ENCODE measurements around the gene PKN1. TPM values are rescaled to one million over a fixed set of nuclear protein-coding genes. Genes with fewer than 3 reads are reported as not detected.

The PKN1 gene
- total RNA-seq, 1 experiment from 2014 or later, result 257 TPM

DNA sequence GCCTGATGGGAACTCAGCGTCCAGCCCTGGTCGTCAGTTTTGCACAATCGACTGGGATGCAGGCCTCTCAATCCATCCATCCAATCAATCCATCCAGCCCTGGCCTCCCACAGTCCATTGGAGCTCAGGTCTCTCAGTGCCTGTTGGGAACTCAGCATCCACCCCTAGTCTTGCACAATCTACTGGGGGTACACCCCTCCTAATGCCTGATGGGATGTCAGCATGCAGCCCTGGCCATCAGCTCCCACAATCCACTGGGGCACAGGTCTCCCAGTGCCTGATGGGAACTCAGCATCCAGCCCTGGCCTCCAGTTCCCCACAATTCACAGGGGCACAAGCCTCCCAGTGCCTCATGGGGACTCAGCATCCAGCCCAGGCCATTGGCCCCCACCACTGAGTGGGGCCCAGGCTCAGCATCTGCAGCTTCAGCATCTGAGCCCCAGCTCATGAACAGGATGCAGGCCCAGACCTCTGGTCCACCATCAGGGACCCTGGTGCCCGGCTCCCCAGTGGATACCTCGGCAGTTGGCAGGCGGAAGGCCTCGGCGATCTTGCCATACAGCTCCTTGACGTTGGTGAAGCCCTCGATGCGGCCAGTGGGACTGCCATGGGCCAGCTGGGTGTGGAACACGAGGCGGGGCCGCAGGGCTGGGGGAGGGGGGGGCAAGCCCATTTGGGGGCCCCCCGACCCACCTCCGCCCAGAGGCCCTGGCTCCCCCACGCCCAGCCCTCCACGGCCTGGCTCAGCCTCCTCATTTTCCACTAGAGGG lies 49.3 kb downstream of the PKN1 start:
- Histone ChIP-seq H3K4me2 (no peak overlapping the region), H4K20me1 (ENCODE audit: insufficient read depth) (peaks cover 86% of the 10 kb centered on the region), H3K27me3 (ENCODE audit: insufficient read depth, low read depth) (no peaks in the 10 kb centered on the region), H3K79me2 (ENCODE audit: low read depth) (peaks cover 47% of the 10 kb centered on the region), H3K4me3 (no peak overlapping the region), H3K9me3 (ENCODE audit: insufficient read depth, low read depth) (no peaks in the 10 kb centered on the region), H3K36me3 (ENCODE audit: low read depth) (peaks cover 51% of the 10 kb centered on the region), H3K27ac (no peak overlapping the region), H3F3A (ENCODE audit: insufficient read depth, low read depth) (peaks cover 84% of the 10 kb centered on the region), H3K4me1 (replicated peaks; ENCODE audit: insufficient read depth) (peaks cover 9% of the 10 kb centered on the region), H3K9me2 (ENCODE audit: insufficient read depth) (no peaks in the 10 kb centered on the region), H2AFZ (no peak overlapping the region)
- no TSS peak for BruUV-seq (replicated peaks)
- no peak for DNase-seq
- ChIA-PET POLR2A (ENCODE audit: unreplicated experiment) (no interaction called here), CTCF (no interaction called here)
- intact Hi-C loops (cut with micrococcal nuclease; ENCODE audit: unreplicated experiment), result no loop called here
- TF ChIP-seq, protein P1, sequence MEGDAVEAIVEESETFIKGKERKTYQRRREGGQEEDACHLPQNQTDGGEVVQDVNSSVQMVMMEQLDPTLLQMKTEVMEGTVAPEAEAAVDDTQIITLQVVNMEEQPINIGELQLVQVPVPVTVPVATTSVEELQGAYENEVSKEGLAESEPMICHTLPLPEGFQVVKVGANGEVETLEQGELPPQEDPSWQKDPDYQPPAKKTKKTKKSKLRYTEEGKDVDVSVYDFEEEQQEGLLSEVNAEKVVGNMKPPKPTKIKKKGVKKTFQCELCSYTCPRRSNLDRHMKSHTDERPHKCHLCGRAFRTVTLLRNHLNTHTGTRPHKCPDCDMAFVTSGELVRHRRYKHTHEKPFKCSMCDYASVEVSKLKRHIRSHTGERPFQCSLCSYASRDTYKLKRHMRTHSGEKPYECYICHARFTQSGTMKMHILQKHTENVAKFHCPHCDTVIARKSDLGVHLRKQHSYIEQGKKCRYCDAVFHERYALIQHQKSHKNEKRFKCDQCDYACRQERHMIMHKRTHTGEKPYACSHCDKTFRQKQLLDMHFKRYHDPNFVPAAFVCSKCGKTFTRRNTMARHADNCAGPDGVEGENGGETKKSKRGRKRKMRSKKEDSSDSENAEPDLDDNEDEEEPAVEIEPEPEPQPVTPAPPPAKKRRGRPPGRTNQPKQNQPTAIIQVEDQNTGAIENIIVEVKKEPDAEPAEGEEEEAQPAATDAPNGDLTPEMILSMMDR (conservative IDR thresholded peaks at IDR 0.05), result no peak
- TF ChIP-seq EZH2 (IDR thresholded peaks at IDR 0.05; ENCODE audit: low read depth), result no peak

DNA sequence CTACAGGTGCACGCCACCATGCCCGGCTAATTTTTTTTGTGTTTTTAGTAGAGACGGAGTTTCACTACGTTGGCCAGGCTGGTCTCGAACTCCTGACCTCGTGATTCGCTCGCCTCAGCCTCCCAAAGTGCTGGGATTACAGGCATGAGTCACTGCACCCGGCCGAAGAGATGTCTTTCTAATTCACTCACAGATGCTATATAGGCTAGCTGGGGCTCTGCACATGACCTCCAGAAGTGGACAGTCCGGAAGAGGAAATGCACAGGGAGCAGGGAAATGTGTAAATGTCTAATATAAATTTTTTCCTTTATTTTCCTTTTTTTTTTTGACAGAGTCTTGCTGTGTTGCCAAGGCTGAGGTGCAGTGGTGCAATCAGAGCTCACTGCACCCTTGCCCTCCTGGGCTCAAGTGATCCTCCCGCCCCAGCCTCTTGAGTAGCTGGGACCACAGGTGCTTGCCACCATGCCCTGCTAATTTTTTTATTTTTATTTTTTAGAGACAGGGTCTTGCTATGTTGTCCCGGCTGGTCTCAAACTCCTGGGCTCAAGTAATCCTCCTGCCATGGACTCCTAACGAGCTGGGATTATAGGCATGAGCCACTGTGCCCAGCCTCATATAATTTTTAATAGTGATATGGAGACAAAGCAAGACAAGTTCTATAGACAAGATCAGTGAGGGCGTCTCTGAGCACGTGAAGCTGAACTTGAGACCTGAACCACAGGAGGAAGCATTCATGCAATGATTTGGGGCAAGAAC lies 54.4 kb downstream of the PKN1 start:
- Histone ChIP-seq H3K79me2 (ENCODE audit: low read depth) (peaks cover 87% of the 10 kb centered on the region), H3K4me2 (no peak overlapping the region), H3K27ac (no peak overlapping the region), H3K4me3 (no peak overlapping the region), H3K9me3 (ENCODE audit: insufficient read depth, low read depth) (no peaks in the 10 kb centered on the region), H3K36me3 (ENCODE audit: low read depth) (peaks cover 46% of the 10 kb centered on the region), H3K9me2 (ENCODE audit: insufficient read depth) (no peaks in the 10 kb centered on the region), H2AFZ (no peak overlapping the region), H3K27me3 (ENCODE audit: insufficient read depth, low read depth) (no peaks in the 10 kb centered on the region), H3K4me1 (replicated peaks; ENCODE audit: insufficient read depth) (no peaks in the 10 kb centered on the region), H3F3A (ENCODE audit: insufficient read depth, low read depth) (peaks cover 65% of the 10 kb centered on the region), H4K20me1 (ENCODE audit: insufficient read depth) (peaks cover 86% of the 10 kb centered on the region)
- POLR2A ChIA-PET (ENCODE audit: unreplicated experiment), result no interaction called here
- no peak for TF ChIP-seq EZH2 (IDR thresholded peaks at IDR 0.05; ENCODE audit: low read depth)
- TF ChIP-seq, protein P1 (conservative IDR thresholded peaks at IDR 0.05), result no peak
- CTCF ChIA-PET, result interaction anchor here (0.6 kb wide), 1 partner anchor 63 kb away, joined by 3 read pairs; no protein-coding TSS in a partner anchor
- no TSS peak for BruUV-seq (replicated peaks)
- intact Hi-C loops (cut with micrococcal nuclease; ENCODE audit: unreplicated experiment), result no loop called here
- DNase-seq, result no peak

DNA sequence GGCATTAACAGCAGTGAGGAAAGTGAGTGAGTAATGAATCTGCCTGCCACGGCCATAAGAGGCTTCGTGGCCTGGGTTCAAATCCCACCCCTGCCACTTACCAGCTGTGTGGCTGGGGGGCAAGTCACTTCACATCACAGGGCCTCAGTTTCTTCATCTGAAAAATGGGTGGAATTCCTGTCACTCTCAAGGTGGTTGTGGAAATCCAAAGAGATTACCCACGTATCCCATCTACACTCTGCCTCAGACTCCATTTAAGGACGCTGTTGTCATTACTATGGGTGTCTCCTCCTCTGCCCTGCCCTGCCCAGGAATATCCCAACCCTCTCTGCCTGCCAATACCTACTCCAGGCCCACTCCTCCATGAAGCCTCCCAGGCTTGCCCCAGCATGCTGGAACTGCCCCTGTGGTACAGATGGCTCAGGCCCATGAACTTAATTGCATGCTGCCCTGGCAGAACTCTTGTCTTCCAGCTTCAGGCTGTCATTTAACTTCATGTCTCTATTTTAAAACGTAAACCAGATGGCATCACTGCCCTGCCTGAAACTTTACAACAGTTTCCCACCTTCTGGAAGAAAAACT lies 59.7 kb downstream of the PKN1 start:
- TF ChIP-seq, protein P1 (conservative IDR thresholded peaks at IDR 0.05), result no peak
- no peak for TF ChIP-seq EZH2 (IDR thresholded peaks at IDR 0.05; ENCODE audit: low read depth)
- Histone ChIP-seq H3K4me3 (no peak overlapping the region), H3K9me2 (ENCODE audit: insufficient read depth) (no peaks in the 10 kb centered on the region), H3K27me3 (ENCODE audit: insufficient read depth, low read depth) (no peaks in the 10 kb centered on the region), H3K36me3 (ENCODE audit: low read depth) (peaks cover 37% of the 10 kb centered on the region), H3K79me2 (ENCODE audit: low read depth) (peaks cover 83% of the 10 kb centered on the region), H2AFZ (no peak overlapping the region), H3K4me1 (replicated peaks; ENCODE audit: insufficient read depth) (peaks cover 27% of the 10 kb centered on the region), H4K20me1 (ENCODE audit: insufficient read depth) (peaks cover 60% of the 10 kb centered on the region), H3K9me3 (ENCODE audit: insufficient read depth, low read depth) (no peaks in the 10 kb centered on the region), H3F3A (ENCODE audit: insufficient read depth, low read depth) (peaks cover 65% of the 10 kb centered on the region), H3K4me2 (no peak overlapping the region), H3K27ac (no peak overlapping the region)
- BruUV-seq (replicated peaks), result no TSS peak
- CTCF ChIA-PET, result interaction anchor here (0.7 kb wide), 1 partner anchor 18 kb away, joined by 4 read pairs; no protein-coding TSS in a partner anchor
- intact Hi-C loops (cut with micrococcal nuclease; ENCODE audit: unreplicated experiment), result loop anchor here (10.0 kb wide), 1 partner anchor 58 kb away; the partner anchor contains the start of gene PKN1
- no peak for DNase-seq
- POLR2A ChIA-PET (ENCODE audit: unreplicated experiment), result no interaction called here

Measured in PC-9 (cell line).